Natural killer cell (primary cell): ENCODE measurements around the gene ARMH3. TPM values are rescaled to one million over a fixed set of nuclear protein-coding genes. Genes with fewer than 3 reads are reported as not detected.

Experiments
- ATAC-seq, 3 donors: fragments of 150-1000 bp in 2 of 3; fragments of 200-7000 bp in 1 of 3; cut with Tn5 transposase; 1 replicate in 1 of 3; 2 replicates in 2 of 3; pipeline ENCODE4 v1.10.0; 2021; ENCODE audit warnings: mild to moderate bottlenecking in 2 of 3, moderate library complexity in 2 of 3
- DNase-seq, 2 donors: peaks; one replicate each; pipeline versions ENCODE4 v3.0.0 to v3.0.0-alpha.2; 2013 to 2021; ENCODE audit warnings: mixed read lengths in 1 of 2
- H3K27ac ChIP-seq: one replicate; pipeline ENCODE4 v1.5.1; 2013; ENCODE audit warnings: mild to moderate bottlenecking, low read length
- H3K27me3 ChIP-seq: one replicate; pipeline ENCODE4 v1.6.1; 2013; ENCODE audit warnings: low read length; ENCODE audit not compliant: control insufficient read depth, insufficient read depth
- H3K36me3 ChIP-seq: one replicate; pipeline ENCODE4 v1.6.1; 2013; ENCODE audit warnings: low read length; ENCODE audit not compliant: control insufficient read depth, insufficient read depth
- H3K4me1 ChIP-seq: one replicate; pipeline ENCODE4 v1.6.1; 2013; ENCODE audit warnings: low read length; ENCODE audit not compliant: control insufficient read depth, insufficient read depth
- H3K4me3 ChIP-seq: one replicate; pipeline ENCODE4 v1.5.1; 2013; ENCODE audit warnings: low read length
- H3K9me3 ChIP-seq: one replicate; pipeline ENCODE4 v1.6.1; 2013; ENCODE audit warnings: low read length; ENCODE audit not compliant: control insufficient read depth, insufficient read depth
- H3K27ac Mint-ChIP-seq, 2 donors: one replicate each; pipeline ENCODE4 v1.8.0; 2022; ENCODE audit warnings: mild to moderate bottlenecking in 2 of 2, mixed read lengths in 2 of 2, moderate library complexity in 1 of 2
- H3K27me3 Mint-ChIP-seq, 2 donors: one replicate each; pipeline ENCODE4 v1.8.0; 2022; ENCODE audit warnings: low read depth in 2 of 2, mixed read lengths in 2 of 2
- H3K36me3 Mint-ChIP-seq: one replicate; pipeline ENCODE4 v1.8.0; 2022; ENCODE audit warnings: mixed read lengths
- H3K4me1 Mint-ChIP-seq, 2 donors: one replicate each; pipeline ENCODE4 v1.8.0; 2022; ENCODE audit warnings: mixed read lengths in 2 of 2
- H3K4me3 Mint-ChIP-seq: one replicate; pipeline ENCODE4 v1.8.0; 2022; ENCODE audit warnings: mild to moderate bottlenecking, moderate library complexity, mixed read lengths
- H3K9me3 Mint-ChIP-seq, 2 donors: one replicate each; pipeline ENCODE4 v1.8.0; 2022; ENCODE audit warnings: mixed read lengths in 2 of 2
- WGBS: methylation state at CpG from one replicate; pipeline ENCODE4 v1.1.7; 2013; ENCODE audit warnings: missing lambda C conversion rate; ENCODE audit not compliant: insufficient coverage; 5-methylcytosine and 5-hydroxymethylcytosine counted together
- intact Hi-C: fragments of 100-400 bp; cut with micrococcal nuclease; formaldehyde crosslinking; loops from one replicate; pipeline ENCODE4 v1.14.2; 2022
- total RNA-seq, 4 donors: library from RNA; stranded (reverse); fragments of 120-200 nt in 1 of 4; gene quantifications; one replicate each; pipeline versions ENCODE4 v1.2.3 to v1.2.4, GENCODE V29; 2013 to 2022
- TF ChIP-seq, protein P1 (sequence below): fragments of 200-600 bp; IDR thresholded peaks from one replicate; pipeline ENCODE4 v1.8.0; 2022; ENCODE audit warnings: antibody characterized with exemption

Gene ARMH3
- total RNA-seq, 3 donors from 2014 or later (not counting 1 experiment from before 2014, with no cell fraction given): 29.9 to 38.9 (median 35.4) TPM

DNA sequence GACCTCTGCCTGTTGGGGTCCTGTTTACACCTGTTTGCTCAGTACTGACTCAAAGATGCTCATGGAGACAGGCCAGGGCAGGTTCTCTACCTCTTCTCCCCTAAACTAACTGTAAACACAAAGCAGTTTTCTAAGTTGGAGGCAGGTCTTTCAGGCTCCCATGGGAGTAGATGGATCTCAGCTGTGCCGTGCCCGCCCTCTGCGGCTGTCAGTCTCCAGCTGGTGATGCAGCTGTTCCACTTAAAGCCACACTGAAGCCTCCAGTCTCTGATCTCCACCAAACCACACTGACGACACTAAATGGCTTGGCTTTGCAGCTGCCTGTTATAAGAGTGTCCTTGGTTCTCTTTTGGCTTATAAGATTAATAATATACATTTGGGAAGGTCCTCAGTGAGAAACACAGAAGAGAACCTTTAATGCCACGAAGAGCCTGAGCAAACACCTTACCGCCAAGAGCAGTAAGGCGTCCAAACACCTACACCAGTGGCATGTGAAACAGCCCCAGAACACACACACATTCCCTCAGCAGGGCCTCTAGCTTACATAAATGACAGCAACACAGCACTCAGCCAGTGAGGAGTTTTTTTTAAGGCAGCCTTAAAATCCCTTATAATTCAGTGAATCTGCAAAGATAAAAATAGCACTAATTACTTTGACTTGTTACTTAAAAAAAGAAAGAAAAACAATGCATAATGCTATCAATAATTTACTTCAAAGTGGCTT lies 152.0 kb downstream of the ARMH3 start:
- intact Hi-C loops: no loop called here
- DNase-seq (no peak), ATAC-seq (no peak)
- Histone ChIP-seq H3K9me3 (no peaks in the 10 kb centered on the region), H3K27ac (no peak overlapping the region), H3K4me1 (peaks cover 4% of the 10 kb centered on the region), H3K4me3 (no peak overlapping the region), H3K27me3 (no peaks in the 10 kb centered on the region), H3K36me3 (peaks cover 4% of the 10 kb centered on the region)
- 72% methylated on average over 7 of the region's 7 CpGs for WGBS
- Mint-ChIP-seq H3K4me1 (peaks cover 15 to 24% of the 10 kb centered on the region in 2 donors), H3K9me3 (no peaks in the 10 kb centered on the region), H3K27me3 (no peaks in the 10 kb centered on the region), H3K36me3 (no peaks in the 10 kb centered on the region), H3K4me3 (no peak overlapping the region), H3K27ac (no peak overlapping the region)
- TF ChIP-seq, protein P1, sequence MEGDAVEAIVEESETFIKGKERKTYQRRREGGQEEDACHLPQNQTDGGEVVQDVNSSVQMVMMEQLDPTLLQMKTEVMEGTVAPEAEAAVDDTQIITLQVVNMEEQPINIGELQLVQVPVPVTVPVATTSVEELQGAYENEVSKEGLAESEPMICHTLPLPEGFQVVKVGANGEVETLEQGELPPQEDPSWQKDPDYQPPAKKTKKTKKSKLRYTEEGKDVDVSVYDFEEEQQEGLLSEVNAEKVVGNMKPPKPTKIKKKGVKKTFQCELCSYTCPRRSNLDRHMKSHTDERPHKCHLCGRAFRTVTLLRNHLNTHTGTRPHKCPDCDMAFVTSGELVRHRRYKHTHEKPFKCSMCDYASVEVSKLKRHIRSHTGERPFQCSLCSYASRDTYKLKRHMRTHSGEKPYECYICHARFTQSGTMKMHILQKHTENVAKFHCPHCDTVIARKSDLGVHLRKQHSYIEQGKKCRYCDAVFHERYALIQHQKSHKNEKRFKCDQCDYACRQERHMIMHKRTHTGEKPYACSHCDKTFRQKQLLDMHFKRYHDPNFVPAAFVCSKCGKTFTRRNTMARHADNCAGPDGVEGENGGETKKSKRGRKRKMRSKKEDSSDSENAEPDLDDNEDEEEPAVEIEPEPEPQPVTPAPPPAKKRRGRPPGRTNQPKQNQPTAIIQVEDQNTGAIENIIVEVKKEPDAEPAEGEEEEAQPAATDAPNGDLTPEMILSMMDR: no peak

GRCh38 chr10:101902820-101903145 lies 153.2 kb downstream of the ARMH3 start:
- 100% methylated on average over 3 of the region's 4 CpGs for WGBS
- H3K27ac Mint-ChIP-seq: no peak overlapping the region
- peaks cover 4% of the 10 kb centered on the region for H3K36me3 ChIP-seq
- H3K9me3 ChIP-seq: no peaks in the 10 kb centered on the region
- no peak for DNase-seq
- H3K4me1 ChIP-seq: peaks cover 4% of the 10 kb centered on the region
- peaks cover 15 to 26% of the 10 kb centered on the region in 2 donors for H3K4me1 Mint-ChIP-seq
- ATAC-seq: no peak
- no peaks in the 10 kb centered on the region for H3K27me3 Mint-ChIP-seq
- no peaks in the 10 kb centered on the region for H3K27me3 ChIP-seq
- no peak overlapping the region for H3K27ac ChIP-seq
- TF ChIP-seq, protein P1: no peak
- intact Hi-C loops: no loop called here
- no peaks in the 10 kb centered on the region for H3K9me3 Mint-ChIP-seq
- no peak overlapping the region for H3K4me3 Mint-ChIP-seq
- no peak overlapping the region for H3K4me3 ChIP-seq
- H3K36me3 Mint-ChIP-seq: no peaks in the 10 kb centered on the region

DNA sequence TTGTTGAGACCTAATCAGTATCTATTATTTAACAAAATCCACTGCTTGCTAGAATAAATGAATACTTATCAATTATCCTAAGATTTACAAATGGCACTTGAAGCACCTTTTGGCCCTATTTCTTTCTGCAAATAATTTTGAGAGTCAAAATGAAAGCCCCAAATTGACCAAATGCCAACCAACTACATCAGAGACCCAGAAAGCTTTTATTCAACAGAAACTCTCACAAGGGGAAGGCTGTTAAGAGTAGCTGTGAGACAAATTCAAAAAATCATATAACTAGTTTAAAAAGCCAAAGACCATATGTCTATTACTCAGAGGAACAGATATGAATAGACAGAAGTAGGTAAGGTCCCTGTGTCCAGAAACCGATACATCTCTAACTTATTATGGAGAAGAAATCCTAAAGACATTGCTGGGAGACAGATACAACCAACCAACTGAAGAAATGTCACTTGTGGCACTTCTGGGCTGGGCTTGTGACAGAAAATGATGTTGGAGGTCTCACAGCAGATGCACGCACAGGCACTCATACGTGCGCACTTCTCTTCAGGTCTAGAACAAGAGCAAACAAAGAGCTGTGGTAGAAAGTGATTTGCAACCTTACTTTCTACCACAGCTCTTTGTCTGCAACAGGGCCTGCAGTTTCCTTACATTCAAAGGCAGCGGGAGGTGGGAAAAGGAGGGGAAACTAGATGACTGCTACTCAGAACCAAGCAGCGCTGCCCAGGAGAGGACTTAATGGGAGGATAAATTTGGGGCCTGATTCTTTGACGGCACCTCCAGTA lies 153.7 kb downstream of the ARMH3 start:
- intact Hi-C loops: no loop called here
- no peak overlapping the region for H3K27ac Mint-ChIP-seq
- H3K9me3 ChIP-seq: no peaks in the 10 kb centered on the region
- H3K4me3 ChIP-seq: no peak overlapping the region
- no peaks in the 10 kb centered on the region for H3K27me3 ChIP-seq
- H3K27ac ChIP-seq: no peak overlapping the region
- no peak for DNase-seq
- no peaks in the 10 kb centered on the region for H3K9me3 Mint-ChIP-seq
- no peak for ATAC-seq
- H3K4me1 Mint-ChIP-seq: peaks cover 15 to 31% of the 10 kb centered on the region in 2 donors
- WGBS: 97% methylated on average over 7 of the region's 7 CpGs
- no peak overlapping the region for H3K4me3 Mint-ChIP-seq
- peaks cover 4% of the 10 kb centered on the region for H3K4me1 ChIP-seq
- H3K27me3 Mint-ChIP-seq: no peaks in the 10 kb centered on the region
- peaks cover 4% of the 10 kb centered on the region for H3K36me3 ChIP-seq
- no peaks in the 10 kb centered on the region for H3K36me3 Mint-ChIP-seq
- TF ChIP-seq, protein P1: no peak
